Endothelial cell of hepatic sinusoid (primary cell): ENCODE data around the gene ELK1.
"Not testable (repeated sequence)": the region's sequence is repeated elsewhere in the genome, so short reads cannot be mapped to it uniquely, and the experiment has no call there.

Experiments used
- in situ Hi-C: cut with HindIII; loops from 2 replicates; pipeline ENCODE4 v1.10.0; 2017; ENCODE audit warnings: low sequenced_read_pairs

The ELK1 gene

GRCh38 chrX:47650164-47651042 is at the start of gene ELK1:
Gene ELK1, minus strand, starts transcription at chrX:47650563. Its CDS starts 9,122 bp downstream, at chrX:47641441.
- in situ Hi-C loops = no loop called here

GRCh38 chrX:47697181-47697580 is 46.8 kb upstream of the ELK1 start:
- in situ Hi-C loops = no loop called here

- in situ Hi-C loops = no loop called here
Observed at GRCh38 chrX:47690175-47690574, 39.8 kb upstream of the ELK1 start.

GRCh38 chrX:47687263-47687662 is 36.9 kb upstream of the ELK1 start:
- in situ Hi-C loops = no loop called here

- in situ Hi-C loops = no loop called here
Observed at GRCh38 chrX:47683829-47684205, 33.5 kb upstream of the ELK1 start.

GRCh38 chrX:47683184-47683828 is 32.9 kb upstream of the ELK1 start:
- in situ Hi-C loops = no loop called here

- in situ Hi-C loops = not testable (repeated sequence)
Observed at GRCh38 chrX:47675959-47676859, 25.8 kb upstream of the ELK1 start.

GRCh38 chrX:47674776-47675175 is 24.4 kb upstream of the ELK1 start:
- in situ Hi-C loops = no loop called here

- in situ Hi-C loops = not testable (repeated sequence)
Observed at GRCh38 chrX:47665797-47666196, 15.4 kb upstream of the ELK1 start.

GRCh38 chrX:47664737-47665136 is 14.4 kb upstream of the ELK1 start:
- in situ Hi-C loops = no loop called here

- in situ Hi-C loops = no loop called here
Observed at GRCh38 chrX:47662144-47662657, 11.8 kb upstream of the ELK1 start.

- in situ Hi-C loops = no loop called here
Observed at GRCh38 chrX:47661539-47661938, 11.2 kb upstream of the ELK1 start.

GRCh38 chrX:47659421-47659726 is 9.0 kb upstream of the ELK1 start:
- in situ Hi-C loops = no loop called here

- in situ Hi-C loops = no loop called here
Observed at GRCh38 chrX:47658684-47659420, 8.5 kb upstream of the ELK1 start, which contains the start of gene UXT. Gene UXT, minus strand, starts transcription at chrX:47659180. Its CDS starts 253 bp downstream, at chrX:47658927.

GRCh38 chrX:47658301-47658683 is 7.9 kb upstream of the ELK1 start:
- in situ Hi-C loops = no loop called here

GRCh38 chrX:47651043-47651905 is 911 bp upstream of the ELK1 start:
- in situ Hi-C loops = no loop called here

- in situ Hi-C loops = no loop called here
Observed at GRCh38 chrX:47649781-47650163, 591 bp downstream of the ELK1 start.

GRCh38 chrX:47649271-47649670 is 1.1 kb downstream of the ELK1 start:
- in situ Hi-C loops = no loop called here

GRCh38 chrX:47648376-47648775 is 2.0 kb downstream of the ELK1 start:
- in situ Hi-C loops = no loop called here

GRCh38 chrX:47646636-47647035 is 3.7 kb downstream of the ELK1 start:
- in situ Hi-C loops = no loop called here
